HG02798 (cell line): Measurements from ENCODE around the gene TBC1D3I.
"Not testable (repeated sequence)": the region's sequence is repeated elsewhere in the genome, so short reads cannot be mapped to it uniquely, and the experiment has no call there.

ENCODE experiments used
- ATAC-seq: cut with Tn5 transposase; IDR thresholded peaks from one replicate; pipeline ENCODE4 v1.9.1; 2021; ENCODE audit warnings: mild to moderate bottlenecking; ENCODE audit not compliant: unreplicated experiment, poor library complexity

The TBC1D3I gene

DNA sequence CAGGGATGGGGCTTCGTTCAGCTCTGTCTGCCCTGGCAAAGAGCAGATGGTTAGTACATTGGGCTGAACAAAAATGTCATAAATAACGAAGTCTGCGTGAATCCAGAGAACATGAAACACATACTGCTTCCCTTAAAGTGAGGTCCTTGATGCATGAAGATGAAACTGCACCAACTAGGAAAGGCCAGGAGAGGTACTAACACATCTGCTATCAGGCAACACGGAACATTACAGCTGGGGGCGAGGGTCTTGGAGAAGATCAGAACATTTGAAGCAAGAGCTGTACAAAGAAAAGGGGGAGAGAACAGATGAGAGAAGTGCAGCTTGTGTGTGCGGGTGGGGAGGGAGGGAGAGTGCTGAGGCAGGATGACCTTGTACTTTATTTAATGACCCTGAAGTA lies 57.0 kb downstream of the TBC1D3I start:
- ATAC-seq: not testable (repeated sequence)

DNA sequence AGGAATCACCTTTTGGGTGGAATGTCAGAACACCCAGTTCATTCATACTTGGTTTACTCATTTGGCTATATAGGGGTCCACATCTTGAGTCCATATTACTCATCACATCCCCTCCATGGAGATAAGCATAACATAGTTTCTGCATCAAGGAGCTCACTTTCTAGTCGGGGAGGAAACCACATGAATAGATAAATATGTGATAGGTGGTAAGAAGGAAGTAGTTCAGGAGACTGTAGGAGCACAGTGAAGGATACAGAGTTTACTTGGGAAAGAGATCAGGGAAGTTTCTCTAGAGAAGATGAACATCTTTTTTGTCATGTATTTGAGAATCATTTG lies 57.9 kb downstream of the TBC1D3I start:
- ATAC-seq: not testable (repeated sequence)

DNA sequence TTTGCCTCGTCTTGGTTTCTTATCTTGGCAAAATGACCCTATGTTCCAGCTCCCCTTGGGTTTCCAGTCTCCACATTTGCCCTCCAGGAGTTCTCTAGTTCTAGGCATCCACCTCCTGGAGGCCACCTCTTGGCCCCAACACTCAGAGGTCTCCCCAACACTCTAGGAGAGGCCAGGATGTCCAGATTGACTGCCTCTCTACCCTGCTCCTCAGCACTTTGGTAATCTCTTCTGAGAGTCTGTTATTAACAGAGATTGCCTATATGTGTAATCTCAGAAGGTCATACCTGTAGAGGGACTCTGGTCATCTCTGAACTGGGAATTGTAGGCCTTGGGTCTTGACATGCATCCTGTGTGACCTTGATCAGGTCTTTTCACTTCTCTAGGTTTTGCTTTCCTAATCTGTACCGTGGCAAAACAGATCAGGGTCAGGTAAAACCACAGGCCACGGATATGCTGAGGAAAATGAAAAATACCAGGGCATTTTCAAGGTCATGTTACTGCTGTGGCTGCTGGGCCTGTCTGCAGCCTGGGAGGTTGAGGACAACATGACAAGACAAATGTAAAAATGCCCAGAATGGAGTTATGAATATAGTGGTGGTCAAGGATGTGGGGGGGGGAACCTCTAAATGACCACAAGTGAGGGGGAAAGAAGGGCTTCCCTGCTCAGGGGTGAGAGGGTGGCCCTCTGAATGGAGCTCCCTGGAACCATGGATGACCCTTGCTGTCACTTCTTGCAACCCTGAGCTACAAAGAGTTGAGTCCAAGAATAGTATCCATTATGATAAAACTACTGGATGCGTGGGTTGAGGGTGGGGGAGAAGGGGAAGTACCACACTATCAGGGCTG lies 58.5 kb downstream of the TBC1D3I start:
- peak; percentile 19 for ATAC-seq

- ATAC-seq: no peak
These were observed 59.5 kb downstream of the TBC1D3I start for GRCh38 chr17:36204724-36205500.
